Measurements from ENCODE around the gene CLMN. TPM values are rescaled to one million over a fixed set of nuclear protein-coding genes. Genes with fewer than 3 reads are reported as not detected.

Gene CLMN
- total RNA-seq, 1 donor from 2014 or later = 25.3 TPM

DNA sequence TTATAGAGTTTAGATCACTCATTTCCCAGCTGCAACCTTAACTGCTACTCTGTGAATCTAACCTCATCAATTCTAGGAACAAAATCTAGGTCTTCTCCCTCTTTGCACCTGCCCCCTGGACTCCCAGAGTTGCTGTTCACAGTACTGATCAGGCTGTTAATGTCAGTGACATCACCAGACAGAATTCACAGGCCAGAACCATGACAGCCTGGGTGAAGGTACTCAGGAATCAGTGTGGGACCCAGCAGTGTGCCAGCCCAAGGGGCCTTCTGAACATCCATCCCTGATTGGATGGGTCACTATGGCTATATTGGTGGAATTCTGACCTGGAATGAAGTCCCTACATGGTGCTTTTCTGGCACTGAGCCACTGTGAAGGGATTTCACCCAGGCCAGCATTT, 72.8 kb downstream of the CLMN start:
- H3K4me3 Mint-ChIP-seq (ENCODE audit: low read depth) = no peak overlapping the region
- peaks cover 34% of the 10 kb centered on the region for H3K4me1 Mint-ChIP-seq (ENCODE audit: low read depth)
- DNase-seq (ENCODE audit: low spot score, unreplicated experiment) = no peak
- no peak overlapping the region for H3K27ac Mint-ChIP-seq
- no peaks in the 10 kb centered on the region for H3K9me3 Mint-ChIP-seq (ENCODE audit: low read depth)
- TF ChIP-seq, protein P1, sequence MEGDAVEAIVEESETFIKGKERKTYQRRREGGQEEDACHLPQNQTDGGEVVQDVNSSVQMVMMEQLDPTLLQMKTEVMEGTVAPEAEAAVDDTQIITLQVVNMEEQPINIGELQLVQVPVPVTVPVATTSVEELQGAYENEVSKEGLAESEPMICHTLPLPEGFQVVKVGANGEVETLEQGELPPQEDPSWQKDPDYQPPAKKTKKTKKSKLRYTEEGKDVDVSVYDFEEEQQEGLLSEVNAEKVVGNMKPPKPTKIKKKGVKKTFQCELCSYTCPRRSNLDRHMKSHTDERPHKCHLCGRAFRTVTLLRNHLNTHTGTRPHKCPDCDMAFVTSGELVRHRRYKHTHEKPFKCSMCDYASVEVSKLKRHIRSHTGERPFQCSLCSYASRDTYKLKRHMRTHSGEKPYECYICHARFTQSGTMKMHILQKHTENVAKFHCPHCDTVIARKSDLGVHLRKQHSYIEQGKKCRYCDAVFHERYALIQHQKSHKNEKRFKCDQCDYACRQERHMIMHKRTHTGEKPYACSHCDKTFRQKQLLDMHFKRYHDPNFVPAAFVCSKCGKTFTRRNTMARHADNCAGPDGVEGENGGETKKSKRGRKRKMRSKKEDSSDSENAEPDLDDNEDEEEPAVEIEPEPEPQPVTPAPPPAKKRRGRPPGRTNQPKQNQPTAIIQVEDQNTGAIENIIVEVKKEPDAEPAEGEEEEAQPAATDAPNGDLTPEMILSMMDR (IDR thresholded peaks at IDR 0.05; ENCODE audit: unreplicated experiment) = no peak
- no peaks in the 10 kb centered on the region for H3K36me3 Mint-ChIP-seq (ENCODE audit: insufficient read depth)
- no peaks in the 10 kb centered on the region for H3K27me3 Mint-ChIP-seq

- Mint-ChIP-seq H3K4me3 (ENCODE audit: low read depth) (no peak overlapping the region), H3K4me1 (ENCODE audit: low read depth) (peaks cover 30% of the 10 kb centered on the region), H3K27ac (no peak overlapping the region), H3K9me3 (ENCODE audit: low read depth) (no peaks in the 10 kb centered on the region), H3K27me3 (no peaks in the 10 kb centered on the region), H3K36me3 (ENCODE audit: insufficient read depth) (no peaks in the 10 kb centered on the region)
- no peak for DNase-seq (ENCODE audit: low spot score, unreplicated experiment)
- TF ChIP-seq, protein P1 (IDR thresholded peaks at IDR 0.05; ENCODE audit: unreplicated experiment) = no peak
Observed at GRCh38 chr14:95245334-95245733, 74.4 kb downstream of the CLMN start.

DNA sequence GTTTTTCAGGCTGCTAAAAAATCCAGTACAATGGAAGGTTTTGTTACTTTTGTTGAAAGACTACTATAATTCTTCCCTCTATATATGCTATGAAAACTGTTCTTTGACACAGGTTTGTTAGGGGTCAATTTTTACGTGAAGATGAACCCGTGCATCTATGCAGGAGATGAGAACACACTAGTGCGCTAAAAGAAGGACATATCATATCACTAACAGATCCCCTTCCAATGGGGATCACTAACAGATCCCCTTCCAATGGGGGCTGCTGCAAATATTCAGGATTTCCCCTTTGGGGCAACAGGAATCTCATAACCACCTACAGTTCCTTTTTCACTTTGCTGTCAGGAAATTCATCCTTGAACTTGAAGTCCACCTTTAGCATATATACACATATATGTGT, 75.1 kb downstream of the CLMN start:
- DNase-seq (ENCODE audit: low spot score, unreplicated experiment) = no peak
- H3K9me3 Mint-ChIP-seq (ENCODE audit: low read depth) = no peaks in the 10 kb centered on the region
- no peak overlapping the region for H3K27ac Mint-ChIP-seq
- peaks cover 23% of the 10 kb centered on the region for H3K4me1 Mint-ChIP-seq (ENCODE audit: low read depth)
- TF ChIP-seq, protein P1 (IDR thresholded peaks at IDR 0.05; ENCODE audit: unreplicated experiment) = no peak
- no peaks in the 10 kb centered on the region for H3K36me3 Mint-ChIP-seq (ENCODE audit: insufficient read depth)
- no peak overlapping the region for H3K4me3 Mint-ChIP-seq (ENCODE audit: low read depth)
- no peaks in the 10 kb centered on the region for H3K27me3 Mint-ChIP-seq

DNA sequence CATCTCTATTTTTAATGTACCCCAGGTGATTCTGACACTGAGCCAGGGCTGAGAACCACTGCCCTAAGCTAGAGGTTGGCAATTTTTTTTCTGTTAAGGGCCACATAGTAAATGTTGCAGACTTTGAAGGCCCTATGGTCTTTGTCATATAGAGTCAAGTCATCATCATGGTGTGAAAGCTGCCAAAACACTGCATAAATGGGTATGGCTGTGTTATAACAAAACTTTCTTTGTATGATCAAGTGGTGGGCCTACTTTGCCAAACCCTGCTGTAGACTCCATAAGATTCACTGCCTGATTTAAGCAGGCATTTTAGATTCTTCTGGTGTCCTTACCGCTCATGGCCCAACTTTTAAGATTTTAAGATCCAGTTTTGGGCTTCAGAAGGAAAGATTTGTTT, 76.8 kb downstream of the CLMN start:
- Mint-ChIP-seq H3K27ac (no peak overlapping the region), H3K9me3 (ENCODE audit: low read depth) (no peaks in the 10 kb centered on the region), H3K4me3 (ENCODE audit: low read depth) (no peak overlapping the region), H3K36me3 (ENCODE audit: insufficient read depth) (peaks cover 2% of the 10 kb centered on the region), H3K27me3 (no peaks in the 10 kb centered on the region), H3K4me1 (ENCODE audit: low read depth) (peaks cover 11% of the 10 kb centered on the region)
- TF ChIP-seq, protein P1 (IDR thresholded peaks at IDR 0.05; ENCODE audit: unreplicated experiment) = no peak
- no peak for DNase-seq (ENCODE audit: low spot score, unreplicated experiment)

DNA sequence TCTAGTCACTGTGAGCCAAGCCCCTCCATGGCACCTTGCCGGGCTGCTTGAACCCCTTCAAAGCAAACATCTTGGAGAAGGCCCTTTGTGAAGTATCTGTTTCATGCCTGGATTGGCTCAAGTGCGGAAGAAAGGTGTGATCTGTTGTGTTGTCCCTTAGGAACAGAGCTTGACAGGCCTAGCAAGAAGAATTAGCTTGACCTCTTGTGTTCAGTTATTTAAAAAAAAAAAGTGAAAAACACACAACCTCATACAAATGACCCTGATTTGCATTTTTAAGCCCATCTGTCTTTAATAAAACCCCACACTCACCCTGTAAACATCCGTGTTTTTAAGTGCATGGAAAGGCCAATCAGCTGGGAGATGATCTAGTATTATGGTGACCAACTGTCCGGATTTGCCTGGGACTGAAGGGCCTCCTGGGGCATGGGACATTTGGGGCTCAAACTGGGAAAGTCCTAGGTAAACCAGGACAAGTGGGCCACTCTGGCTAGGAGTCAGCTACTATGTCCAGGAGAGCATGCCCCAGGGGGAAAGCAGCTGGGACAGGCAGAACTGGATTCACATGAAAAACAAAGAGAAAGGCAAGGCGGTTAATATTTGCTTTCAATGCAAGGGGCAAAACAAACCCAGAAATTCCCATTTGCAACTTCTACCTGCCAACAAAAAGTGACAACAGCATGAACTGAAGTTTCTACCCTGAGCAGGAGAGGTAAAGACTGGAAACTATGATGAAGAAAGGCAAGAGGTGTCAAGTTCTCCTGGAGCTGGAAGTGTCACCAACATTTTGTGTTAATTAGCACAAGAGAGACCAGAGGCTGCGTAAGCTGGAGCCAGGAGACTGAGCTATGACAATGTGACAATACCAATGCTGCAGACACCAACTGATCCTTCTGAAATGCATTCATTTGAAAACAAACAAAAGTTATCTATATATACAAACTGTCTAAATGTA, 78.6 kb downstream of the CLMN start:
- H3K4me1 Mint-ChIP-seq (ENCODE audit: low read depth) = peaks cover 9% of the 10 kb centered on the region
- peak overlapping the region; percentile 60 for H3K27ac Mint-ChIP-seq
- TF ChIP-seq, protein P1 (IDR thresholded peaks at IDR 0.05; ENCODE audit: unreplicated experiment) = no peak
- no peaks in the 10 kb centered on the region for H3K9me3 Mint-ChIP-seq (ENCODE audit: low read depth)
- H3K4me3 Mint-ChIP-seq (ENCODE audit: low read depth) = no peak overlapping the region
- no peak for DNase-seq (ENCODE audit: low spot score, unreplicated experiment)
- no peaks in the 10 kb centered on the region for H3K27me3 Mint-ChIP-seq
- H3K36me3 Mint-ChIP-seq (ENCODE audit: insufficient read depth) = peaks cover 2% of the 10 kb centered on the region
